Hematopoietic multipotent progenitor cell treated with erythropoietin and hydrocortisone succinate and interleukin-3 and kit ligand, for 15 days (in vitro differentiated cells): ENCODE data around the gene GSDME.
"Not testable (repeated sequence)": the region's sequence is repeated elsewhere in the genome, so short reads cannot be mapped to it uniquely, and the experiment has no call there.

Experiments
- DNase-seq: peaks from one replicate; pipeline ENCODE4 v3.0.0-alpha.2; 2015; ENCODE audit warnings: low spot score

Gene GSDME

GRCh38 chr7:24757353-24758275 is at the start of gene GSDME:
Gene GSDME, minus strand, starts transcription at chr7:24757464. Its CDS starts 7,690 bp downstream, at chr7:24749774.
- DNase-seq: no peak

GRCh38 chr7:24802300-24802699 is 45.0 kb upstream of the GSDME start:
- no peak for DNase-seq

- no peak for DNase-seq
These were observed 44.6 kb upstream of the GSDME start for GRCh38 chr7:24801883-24802282.

- no peak for DNase-seq
These were observed 43.4 kb upstream of the GSDME start for GRCh38 chr7:24800667-24801066.

DNA sequence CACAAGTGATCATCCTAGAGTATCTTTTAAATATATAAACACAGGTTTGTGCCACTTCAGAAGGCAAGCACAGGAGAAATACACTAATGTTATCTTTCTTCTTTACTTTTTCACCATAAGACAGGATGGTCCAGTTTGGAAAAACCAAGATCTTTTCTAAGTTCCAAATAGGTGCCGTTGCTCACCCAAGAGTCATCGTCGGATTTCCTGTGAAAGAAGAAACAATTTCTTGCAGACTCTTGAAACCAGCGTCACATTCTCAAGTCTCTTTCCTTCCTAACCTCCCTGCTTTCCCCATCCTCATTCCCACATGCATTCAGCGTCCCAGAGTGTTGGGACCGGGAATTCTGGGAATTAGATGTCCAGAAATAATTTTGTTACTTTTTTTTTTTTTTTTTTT is 42.8 kb upstream of the GSDME start:
- no peak for DNase-seq

- DNase-seq: no peak
These were observed 42.2 kb upstream of the GSDME start for GRCh38 chr7:24799506-24799905.

DNA sequence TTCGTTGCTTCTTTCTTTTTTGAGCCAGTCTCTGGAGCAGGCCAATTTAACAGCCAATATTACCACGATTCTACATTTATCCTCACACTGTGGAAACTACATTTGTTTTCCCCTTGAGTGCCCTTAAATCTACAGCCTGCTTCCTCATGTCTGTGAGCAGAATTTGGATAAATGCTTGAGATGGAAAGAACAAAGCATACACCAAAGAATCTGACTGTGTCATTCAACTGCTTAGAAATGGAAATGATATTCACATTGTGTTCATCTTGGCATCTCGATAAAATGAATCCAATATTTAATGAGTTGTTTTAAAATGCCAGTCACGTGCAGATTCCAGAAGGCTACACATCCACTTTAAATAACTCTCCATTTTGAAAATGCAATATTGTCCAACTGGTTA is 41.0 kb upstream of the GSDME start:
- no peak for DNase-seq

DNA sequence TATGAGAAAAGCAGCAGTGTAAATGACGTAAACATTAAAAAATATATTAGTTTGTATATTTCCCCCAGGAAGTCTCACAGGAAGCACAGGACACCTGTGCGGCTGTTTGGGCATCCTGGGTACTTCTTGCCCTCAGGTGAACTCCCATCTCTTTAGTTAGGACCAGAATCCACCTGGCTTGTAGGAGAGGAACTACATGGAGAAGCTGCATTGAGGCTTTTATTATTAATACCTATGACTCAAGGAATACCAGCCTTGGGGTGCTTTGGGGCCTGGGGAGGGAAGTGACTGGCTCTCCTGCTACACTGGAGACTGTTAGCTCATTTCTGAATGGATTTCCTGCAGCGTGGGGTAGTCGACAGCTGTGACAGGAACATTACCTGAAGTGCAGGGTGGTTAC is 40.0 kb upstream of the GSDME start:
- no peak for DNase-seq

DNA sequence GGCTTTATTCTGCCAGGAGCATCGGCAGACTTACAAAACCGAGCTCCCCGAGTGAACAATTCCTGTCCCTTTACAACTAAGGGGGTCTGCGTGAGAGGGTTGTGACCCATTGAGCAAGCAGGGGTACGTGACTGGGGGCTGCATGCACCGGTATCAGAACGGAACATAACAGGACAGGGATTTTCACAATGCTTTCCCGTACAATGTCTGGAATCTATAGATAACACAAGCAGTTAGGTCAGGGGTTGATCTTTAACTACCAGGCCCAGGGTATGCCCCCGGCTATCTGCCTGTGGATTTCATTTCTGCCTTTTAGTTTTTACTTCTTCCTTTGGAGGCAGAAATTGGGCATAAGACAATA is 38.1 kb upstream of the GSDME start:
- no peak for DNase-seq

DNA sequence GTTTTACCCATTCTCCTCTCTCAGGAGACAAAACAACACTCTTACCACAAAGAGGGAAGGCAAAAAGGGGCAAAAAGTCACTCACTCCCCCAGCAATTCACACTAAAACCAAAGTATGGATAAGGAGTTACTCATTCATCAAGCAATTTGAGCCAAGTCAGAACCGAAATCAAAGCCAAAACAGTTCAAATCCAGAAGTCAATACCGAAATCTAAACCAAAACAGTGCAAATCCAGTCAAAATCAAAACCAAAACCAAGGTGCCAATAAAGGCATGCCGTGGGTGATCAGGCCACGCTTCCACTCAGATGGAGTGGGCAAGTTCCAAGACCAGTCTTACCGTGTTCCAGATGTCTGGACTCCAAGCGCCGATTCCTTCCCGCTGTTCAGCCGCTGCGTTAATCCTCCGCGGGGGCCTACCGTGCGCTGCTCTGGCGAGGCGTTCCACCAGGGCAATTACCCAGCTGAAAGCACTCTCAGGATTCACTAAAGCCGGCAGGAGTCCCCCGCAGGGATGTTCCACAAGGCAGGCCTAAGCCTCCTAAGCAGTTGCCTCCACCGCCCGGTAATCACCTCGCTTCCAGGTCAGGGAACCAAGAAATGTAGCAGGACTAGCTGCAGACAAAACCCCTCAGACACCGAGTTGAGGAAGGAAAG is 37.6 kb upstream of the GSDME start:
- DNase-seq: not testable (repeated sequence)

DNA sequence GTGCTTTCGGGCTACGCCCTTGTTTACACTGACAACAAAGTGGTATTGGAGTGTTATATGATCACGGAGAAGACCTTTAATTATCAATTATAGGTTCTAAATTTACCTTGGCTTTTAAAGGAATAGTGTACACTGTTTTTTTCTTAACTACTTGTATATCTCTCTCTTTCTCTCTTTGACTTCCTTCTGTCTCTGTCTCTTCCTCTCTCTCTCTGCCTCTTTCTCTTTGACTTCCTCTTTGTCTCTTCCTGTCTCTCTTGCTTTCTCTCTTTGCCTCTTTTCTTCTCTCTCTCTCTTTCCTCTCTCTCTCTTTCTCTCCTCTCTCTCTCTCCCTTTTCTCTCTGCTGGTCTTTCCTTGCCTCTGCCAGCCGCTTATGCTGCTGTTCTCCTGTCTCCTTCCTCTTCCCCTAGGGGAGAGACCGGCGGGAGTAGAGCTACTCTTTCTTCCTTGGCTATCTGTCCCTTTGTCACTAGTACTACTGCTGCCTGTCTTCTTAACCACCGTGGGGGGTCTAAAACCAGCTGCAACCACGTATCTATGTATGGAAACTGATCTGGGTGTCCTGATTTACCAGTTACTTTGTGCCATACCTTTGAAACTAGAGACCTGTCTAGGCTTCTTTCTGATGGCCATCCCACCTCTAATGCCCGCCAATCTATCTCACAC is 36.9 kb upstream of the GSDME start:
- DNase-seq: no peak

- DNase-seq: no peak
These were observed 31.8 kb upstream of the GSDME start for GRCh38 chr7:24788961-24789576.

DNA sequence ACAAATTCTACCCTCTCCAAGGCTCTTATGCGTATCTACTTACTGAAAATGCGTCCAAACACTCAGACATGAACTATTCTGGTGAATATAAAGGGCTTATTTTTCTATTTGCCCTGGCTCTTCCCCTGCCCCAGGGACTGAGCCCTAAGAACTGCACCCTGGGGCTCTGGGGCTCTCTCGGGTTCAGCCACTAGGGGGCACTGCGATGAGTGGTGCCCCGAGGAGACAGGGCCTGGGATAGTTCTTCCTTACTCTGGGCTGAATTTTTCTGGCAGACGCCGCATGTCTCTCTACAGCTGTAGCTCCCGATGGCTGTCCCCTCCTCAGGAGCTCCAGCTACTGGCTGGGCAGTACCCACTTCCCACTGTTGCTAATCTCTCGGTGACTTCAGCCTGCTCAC is 30.8 kb upstream of the GSDME start:
- DNase-seq: no peak

DNA sequence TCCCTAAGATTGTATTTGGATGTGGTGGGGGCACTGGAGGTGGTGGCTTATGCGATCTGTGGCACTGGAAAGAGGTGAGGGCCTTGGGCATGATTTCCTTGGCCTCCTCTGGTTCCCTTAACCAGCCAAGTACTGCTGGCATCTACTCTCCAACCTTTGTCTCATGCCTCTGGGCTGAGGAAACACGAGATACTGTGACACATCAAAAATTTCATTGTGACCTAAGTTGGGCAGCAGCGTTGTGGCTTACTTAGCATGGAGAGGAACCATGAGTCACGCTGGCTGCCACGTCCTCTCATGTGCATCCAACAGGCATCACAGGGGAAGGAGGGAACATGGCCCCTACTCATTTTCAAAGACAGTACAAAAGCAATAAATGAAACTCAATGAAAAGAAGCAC is 29.7 kb upstream of the GSDME start:
- no peak for DNase-seq

DNA sequence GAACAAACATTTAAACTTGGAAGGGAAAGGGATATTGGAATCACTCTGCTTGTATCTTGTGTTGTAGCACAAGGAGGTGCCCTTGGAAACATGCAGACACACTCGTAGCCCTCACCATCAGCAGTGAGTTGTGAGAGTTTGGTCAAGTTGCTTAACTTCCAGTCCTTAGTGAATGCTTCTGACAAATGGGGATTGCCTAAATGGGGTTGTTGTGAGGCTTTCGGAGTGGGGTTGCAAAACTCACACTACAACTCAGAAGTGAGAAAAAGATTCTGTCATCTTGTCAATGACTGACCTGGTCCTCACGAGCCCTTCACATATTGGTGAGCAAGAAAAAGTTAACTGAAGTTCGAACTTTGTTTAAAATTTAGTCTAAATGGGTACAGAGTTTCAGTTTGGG is 29.0 kb upstream of the GSDME start:
- DNase-seq: no peak

GRCh38 chr7:24784277-24784676 is 27.0 kb upstream of the GSDME start:
- no peak for DNase-seq

- DNase-seq: no peak
These were observed 26.4 kb upstream of the GSDME start for GRCh38 chr7:24783698-24784097.

- DNase-seq: no peak
These were observed 23.8 kb upstream of the GSDME start for GRCh38 chr7:24781106-24781505.

DNA sequence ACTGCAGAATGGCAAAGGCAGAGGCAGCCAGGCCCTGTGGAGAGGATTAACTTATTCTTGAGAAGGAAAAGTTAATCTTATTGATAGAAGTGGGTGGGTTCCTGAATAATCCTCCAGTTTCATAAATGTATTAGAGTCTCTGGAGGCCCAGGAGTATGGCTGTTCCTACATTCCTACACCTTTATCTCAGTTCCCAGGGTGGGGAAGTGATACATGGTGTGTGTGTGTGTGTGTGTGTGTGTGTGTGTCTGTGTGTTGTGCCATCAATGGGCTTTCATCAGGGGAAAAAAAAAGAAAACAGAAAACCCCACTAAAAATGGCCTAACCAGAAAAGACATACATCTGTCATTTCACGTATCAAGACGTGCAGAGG is 22.0 kb upstream of the GSDME start:
- no peak for DNase-seq

DNA sequence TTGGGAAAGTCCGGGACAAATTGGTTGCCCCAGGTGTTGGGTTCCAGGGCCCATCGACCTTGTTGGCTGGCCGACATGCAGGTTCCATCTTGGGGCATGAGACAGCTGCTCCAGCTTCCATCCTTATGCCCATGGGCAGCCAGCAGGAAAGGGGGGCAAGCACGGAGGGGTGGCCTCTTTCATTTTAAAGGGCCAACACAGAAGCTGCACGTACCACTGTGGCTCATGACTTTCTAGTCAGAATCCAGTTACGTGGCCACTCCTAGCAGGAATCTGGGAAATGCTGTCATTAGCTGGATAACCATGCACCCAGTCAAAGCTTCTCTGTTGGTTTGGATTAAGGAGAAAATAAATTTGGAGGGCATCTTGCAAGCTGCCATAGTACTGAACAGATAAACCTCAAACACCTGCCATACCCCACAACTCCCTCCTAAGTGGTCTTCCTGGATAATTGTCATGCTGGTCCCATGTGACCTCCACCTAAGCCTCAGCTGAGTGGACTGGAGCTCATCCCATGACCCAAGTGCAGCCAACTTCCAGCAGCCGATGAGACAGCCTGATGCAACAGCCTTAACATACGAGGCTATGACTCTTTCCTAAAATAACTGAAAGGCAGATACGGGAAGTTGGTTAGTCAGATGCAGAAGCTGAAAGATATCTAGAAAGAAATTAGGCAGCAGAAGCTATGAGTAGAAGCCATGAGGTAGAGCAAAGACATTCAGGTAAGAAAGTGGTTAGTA is 21.4 kb upstream of the GSDME start:
- no peak for DNase-seq

DNA sequence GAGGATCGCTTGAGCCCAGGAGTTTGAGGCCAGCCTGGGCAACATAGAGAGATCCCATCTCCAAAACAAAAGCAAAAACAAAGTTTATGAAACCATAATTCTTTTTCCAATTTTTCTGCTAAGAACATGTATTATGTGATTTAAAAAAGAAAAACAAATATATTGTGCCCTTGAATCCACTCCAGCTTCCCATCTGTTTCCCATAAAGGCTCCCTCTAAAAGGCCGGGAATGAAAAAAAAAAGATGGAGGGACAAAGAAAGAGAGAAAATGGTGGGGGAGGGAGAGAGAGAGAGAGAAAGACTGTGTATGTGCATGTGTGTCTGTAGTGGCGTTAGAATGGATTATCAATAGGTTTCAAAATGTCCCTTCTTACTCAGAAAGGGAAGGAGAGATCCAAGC is 20.5 kb upstream of the GSDME start:
- DNase-seq: no peak

- DNase-seq: no peak
These were observed 16.4 kb upstream of the GSDME start for GRCh38 chr7:24773646-24774045.
